ENCODE measurements around the gene SLC12A6. TPM values are rescaled to one million over a fixed set of nuclear protein-coding genes. Genes with fewer than 3 reads are reported as not detected.
"Not testable (repeated sequence)": the region's sequence is repeated elsewhere in the genome, so short reads cannot be mapped to it uniquely, and the experiment has no call there.

Gene SLC12A6
- total RNA-seq, 1 donor from 2014 or later: 74.4 TPM

DNA sequence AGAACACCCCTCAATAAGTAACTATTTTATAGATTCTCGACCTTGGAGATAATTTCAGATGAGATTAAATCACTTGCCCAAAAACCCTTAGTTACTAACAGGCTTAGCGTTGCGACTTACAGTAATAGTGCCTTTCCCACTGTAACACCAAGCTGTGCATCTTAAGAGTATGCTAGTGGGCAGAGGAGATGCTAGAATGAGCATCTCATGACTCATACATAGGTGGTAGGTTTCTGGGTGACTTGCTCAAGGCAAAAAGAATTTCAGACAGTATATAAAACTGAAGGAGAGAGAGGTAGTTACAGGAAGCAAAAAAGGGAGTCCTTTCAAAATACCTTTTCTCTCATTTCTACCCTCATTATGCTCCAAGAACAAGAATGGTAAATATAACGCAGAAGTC, 131.6 kb downstream of the SLC12A6 start:
- ChIA-PET CTCF (no interaction called here), POLR2A (no interaction called here)
- Mint-ChIP-seq H3K27me3 (no peaks in the 10 kb centered on the region), H3K27ac (no peak overlapping the region), H3K36me3 (ENCODE audit: low read depth) (peaks cover 11% of the 10 kb centered on the region), H3K4me3 (no peak overlapping the region), H3K9me3 (no peaks in the 10 kb centered on the region), H3K4me1 (peaks cover 21% of the 10 kb centered on the region)
- intact Hi-C loops (cut with micrococcal nuclease): loop anchor here (5.0 kb wide), 2 partner anchors 54 to 781 kb away; partner anchors contain the start of gene ZNF770
- ATAC-seq (ENCODE audit: low read depth) (no peak), DNase-seq (no peak)
- TF ChIP-seq, protein P1, sequence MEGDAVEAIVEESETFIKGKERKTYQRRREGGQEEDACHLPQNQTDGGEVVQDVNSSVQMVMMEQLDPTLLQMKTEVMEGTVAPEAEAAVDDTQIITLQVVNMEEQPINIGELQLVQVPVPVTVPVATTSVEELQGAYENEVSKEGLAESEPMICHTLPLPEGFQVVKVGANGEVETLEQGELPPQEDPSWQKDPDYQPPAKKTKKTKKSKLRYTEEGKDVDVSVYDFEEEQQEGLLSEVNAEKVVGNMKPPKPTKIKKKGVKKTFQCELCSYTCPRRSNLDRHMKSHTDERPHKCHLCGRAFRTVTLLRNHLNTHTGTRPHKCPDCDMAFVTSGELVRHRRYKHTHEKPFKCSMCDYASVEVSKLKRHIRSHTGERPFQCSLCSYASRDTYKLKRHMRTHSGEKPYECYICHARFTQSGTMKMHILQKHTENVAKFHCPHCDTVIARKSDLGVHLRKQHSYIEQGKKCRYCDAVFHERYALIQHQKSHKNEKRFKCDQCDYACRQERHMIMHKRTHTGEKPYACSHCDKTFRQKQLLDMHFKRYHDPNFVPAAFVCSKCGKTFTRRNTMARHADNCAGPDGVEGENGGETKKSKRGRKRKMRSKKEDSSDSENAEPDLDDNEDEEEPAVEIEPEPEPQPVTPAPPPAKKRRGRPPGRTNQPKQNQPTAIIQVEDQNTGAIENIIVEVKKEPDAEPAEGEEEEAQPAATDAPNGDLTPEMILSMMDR (IDR thresholded peaks at IDR 0.05): no peak

DNA sequence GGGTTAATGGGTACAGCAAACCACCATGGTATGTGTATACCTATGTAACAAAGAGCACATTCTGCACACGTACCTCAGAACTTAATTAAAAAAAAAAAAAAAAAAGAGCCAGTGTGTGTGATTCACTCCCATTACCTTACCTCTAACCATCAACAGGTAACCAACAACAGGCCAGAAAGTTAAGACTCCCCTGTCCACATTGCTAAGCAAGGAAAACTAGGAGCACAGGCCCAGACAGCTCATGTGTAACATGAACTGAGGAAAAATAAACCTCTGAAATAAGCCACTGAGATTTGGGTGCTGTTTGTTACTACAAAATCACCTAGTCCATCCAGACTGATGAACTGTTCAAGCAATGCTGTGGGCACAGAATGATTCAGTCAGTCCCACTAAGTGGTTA, 133.6 kb downstream of the SLC12A6 start:
- no peaks in the 10 kb centered on the region for H3K9me3 Mint-ChIP-seq
- ATAC-seq (ENCODE audit: low read depth) (no peak), DNase-seq (no peak)
- peaks cover 17% of the 10 kb centered on the region for H3K4me1 Mint-ChIP-seq
- H3K36me3 Mint-ChIP-seq (ENCODE audit: low read depth): peaks cover 20% of the 10 kb centered on the region
- no peaks in the 10 kb centered on the region for H3K27me3 Mint-ChIP-seq
- H3K4me3 Mint-ChIP-seq: no peak overlapping the region
- H3K27ac Mint-ChIP-seq: no peak overlapping the region
- TF ChIP-seq, protein P1 (IDR thresholded peaks at IDR 0.05): no peak
- ChIA-PET POLR2A (no interaction called here), CTCF (no interaction called here)
- intact Hi-C loops (cut with micrococcal nuclease): no loop called here

DNA sequence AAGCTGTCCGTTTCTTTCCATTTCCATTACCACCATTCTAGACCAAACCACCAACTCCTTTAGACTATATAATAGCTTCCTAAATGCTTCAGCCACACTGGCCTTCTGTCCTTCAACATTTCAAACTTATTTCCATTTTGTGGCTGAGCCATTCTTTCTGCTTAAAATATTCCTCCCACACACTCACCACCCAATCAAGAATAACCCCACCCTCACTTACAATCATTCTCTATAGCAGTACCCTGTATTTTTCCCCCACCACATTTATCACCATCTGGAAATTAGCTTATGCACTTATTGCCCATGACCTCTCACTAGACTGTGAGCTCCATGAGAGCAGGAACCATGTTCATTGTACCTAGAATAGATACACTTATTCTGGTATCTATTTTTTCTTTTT, 134.3 kb downstream of the SLC12A6 start:
- peaks cover 20% of the 10 kb centered on the region for H3K36me3 Mint-ChIP-seq (ENCODE audit: low read depth)
- ChIA-PET POLR2A (no interaction called here), CTCF (no interaction called here)
- intact Hi-C loops (cut with micrococcal nuclease): no loop called here
- TF ChIP-seq, protein P1 (IDR thresholded peaks at IDR 0.05): no peak
- no peaks in the 10 kb centered on the region for H3K27me3 Mint-ChIP-seq
- no peak for ATAC-seq (ENCODE audit: low read depth)
- H3K9me3 Mint-ChIP-seq: no peaks in the 10 kb centered on the region
- peaks cover 11% of the 10 kb centered on the region for H3K4me1 Mint-ChIP-seq
- no peak for DNase-seq
- H3K4me3 Mint-ChIP-seq: no peak overlapping the region
- no peak overlapping the region for H3K27ac Mint-ChIP-seq

DNA sequence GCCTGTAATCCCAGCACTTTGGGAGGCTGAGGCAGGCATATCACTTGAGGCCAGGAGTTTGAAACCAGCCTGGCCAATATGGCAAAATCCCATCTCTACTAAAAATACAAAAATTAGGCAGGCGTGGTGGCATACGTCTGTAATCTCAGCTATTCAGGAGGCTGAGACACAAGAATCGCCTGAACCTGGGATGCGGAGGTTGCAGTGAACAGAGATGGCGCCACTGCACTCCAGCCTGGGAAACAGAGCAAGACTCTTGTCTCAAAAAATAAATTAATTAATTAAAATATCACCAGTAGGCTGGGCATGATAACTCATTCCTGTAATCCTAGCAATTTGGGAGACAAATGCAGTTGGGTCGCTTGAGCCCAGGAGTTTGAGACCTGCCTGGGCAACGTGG, 144.3 kb downstream of the SLC12A6 start:
- H3K4me3 Mint-ChIP-seq; H3K27ac Mint-ChIP-seq; POLR2A ChIA-PET; DNase-seq; ATAC-seq (ENCODE audit: low read depth); H3K27me3 Mint-ChIP-seq; H3K9me3 Mint-ChIP-seq; intact Hi-C loops (cut with micrococcal nuclease); CTCF ChIA-PET: not testable (repeated sequence)
- peaks cover 10% of the 10 kb centered on the region for H3K36me3 Mint-ChIP-seq (ENCODE audit: low read depth)
- peaks cover 24% of the 10 kb centered on the region for H3K4me1 Mint-ChIP-seq

DNA sequence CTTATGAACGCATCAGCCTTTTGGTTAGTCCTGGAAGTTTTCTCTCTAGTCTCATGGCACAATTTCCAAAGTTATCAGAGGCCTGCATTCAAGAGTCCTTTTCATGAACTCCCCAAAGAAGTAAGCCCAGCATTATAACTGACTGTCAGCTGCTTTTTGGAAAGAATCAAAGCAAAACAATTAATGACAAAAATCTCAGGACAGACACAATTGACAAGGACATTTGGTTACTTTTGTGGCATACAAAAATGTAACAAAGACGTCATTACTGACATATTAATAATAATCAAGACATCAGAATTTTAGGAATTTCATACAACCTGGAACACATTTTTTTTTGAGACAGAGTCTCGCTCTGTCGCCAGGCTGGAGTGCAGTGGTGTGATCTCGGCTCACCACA, 148.9 kb downstream of the SLC12A6 start:
- CTCF ChIA-PET: no interaction called here
- Mint-ChIP-seq H3K27me3 (no peaks in the 10 kb centered on the region), H3K27ac (no peak overlapping the region), H3K36me3 (ENCODE audit: low read depth) (peaks cover 15% of the 10 kb centered on the region), H3K9me3 (no peaks in the 10 kb centered on the region), H3K4me3 (no peak overlapping the region), H3K4me1 (peaks cover 30% of the 10 kb centered on the region)
- intact Hi-C loops (cut with micrococcal nuclease): no loop called here
- DNase-seq (no peak), ATAC-seq (ENCODE audit: low read depth) (no peak)
- POLR2A ChIA-PET: no interaction called here
- TF ChIP-seq, protein P1 (IDR thresholded peaks at IDR 0.05): no peak

DNA sequence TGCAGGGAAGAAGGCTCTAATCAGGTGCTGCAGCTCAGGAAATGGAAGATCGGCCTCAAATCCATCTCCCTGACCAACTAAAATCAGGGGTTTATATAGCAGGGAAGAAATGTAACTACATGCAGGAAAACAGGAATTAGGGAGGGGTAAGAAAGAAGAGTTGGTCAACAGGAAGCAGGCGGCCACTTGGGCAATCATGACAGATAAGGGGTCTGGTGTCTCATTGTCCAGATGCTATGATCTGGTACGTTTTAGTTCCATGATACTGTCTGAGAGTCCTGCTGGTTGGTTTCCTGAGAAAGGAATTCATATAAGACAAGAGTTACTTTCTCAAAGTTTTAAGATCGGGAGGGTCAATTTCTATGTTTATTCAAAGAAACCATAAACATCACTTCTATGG, 151.9 kb downstream of the SLC12A6 start:
- ATAC-seq (ENCODE audit: low read depth) (no peak), DNase-seq (no peak)
- peaks cover 26% of the 10 kb centered on the region for H3K4me1 Mint-ChIP-seq
- H3K9me3 Mint-ChIP-seq: no peaks in the 10 kb centered on the region
- intact Hi-C loops (cut with micrococcal nuclease): no loop called here
- TF ChIP-seq, protein P1 (IDR thresholded peaks at IDR 0.05): no peak
- ChIA-PET POLR2A (no interaction called here), CTCF (no interaction called here)
- H3K27me3 Mint-ChIP-seq: no peaks in the 10 kb centered on the region
- peaks cover 15% of the 10 kb centered on the region for H3K36me3 Mint-ChIP-seq (ENCODE audit: low read depth)
- no peak overlapping the region for H3K27ac Mint-ChIP-seq
- H3K4me3 Mint-ChIP-seq: no peak overlapping the region
